ENCODE data around the gene EHD1. TPM values are rescaled to one million over a fixed set of nuclear protein-coding genes. Genes with fewer than 3 reads are reported as not detected.

The EHD1 gene
- total RNA-seq, 2 experiments from 2014 or later, result 101 to 153 TPM

GRCh38 chr11:64835616-64836447 lies 42.6 kb downstream of the EHD1 start:
- no peaks in the 10 kb centered on the region for H3K79me2 ChIP-seq (ENCODE audit: insufficient read depth, low read depth, low read length)
- H3K4me3 ChIP-seq (ENCODE audit: low read depth, low read length, poor library complexity, severe bottlenecking), result no peak overlapping the region
- no peaks in the 10 kb centered on the region for H4K20me1 ChIP-seq (ENCODE audit: insufficient read depth, low read length)
- H3K9me2 ChIP-seq (ENCODE audit: insufficient read depth, low read length), result no peaks in the 10 kb centered on the region
- H3K4me2 ChIP-seq (ENCODE audit: low read length), result no peak overlapping the region
- ChIA-PET POLR2A (interaction anchor here (0.6 kb wide), 1 partner anchor 1618 kb away, joined by 3 read pairs; no protein-coding TSS in a partner anchor), CTCF (ENCODE audit: unreplicated experiment) (interaction anchor here (0.5 kb wide), 1 partner anchor 33 kb away, joined by 3 read pairs; no protein-coding TSS in a partner anchor)
- no peak overlapping the region for H2AFZ ChIP-seq (ENCODE audit: low read length)
- H3K4me1 ChIP-seq (ENCODE audit: insufficient read depth, low read length, poor library complexity, severe bottlenecking), result no peaks in the 10 kb centered on the region
- no peaks in the 10 kb centered on the region for H3K9me3 ChIP-seq (ENCODE audit: low read length)
- TF ChIP-seq EZH2phosphoT487 (IDR thresholded peaks at IDR 0.05; ENCODE audit: borderline replicate concordance, low read depth, low read length), result no peak
- no peak for TF ChIP-seq CTCF (conservative IDR thresholded peaks at IDR 0.05; ENCODE audit: low read length)
- no peak for DNase-seq (ENCODE audit: low spot score)
- intact Hi-C loops (cut with micrococcal nuclease; ENCODE audit: unreplicated experiment), result no loop called here
- no TSS peak for BruUV-seq (replicated peaks)
- no peak overlapping the region for H3K27ac ChIP-seq (ENCODE audit: low read depth, low read length, poor library complexity, severe bottlenecking)
- H3K36me3 ChIP-seq (ENCODE audit: insufficient read depth, low read length), result no peaks in the 10 kb centered on the region

- no peaks in the 10 kb centered on the region for H3K4me1 ChIP-seq (ENCODE audit: insufficient read depth, low read length, poor library complexity, severe bottlenecking)
- TF ChIP-seq EZH2phosphoT487 (IDR thresholded peaks at IDR 0.05; ENCODE audit: borderline replicate concordance, low read depth, low read length), result no peak
- no peak for TF ChIP-seq CTCF (conservative IDR thresholded peaks at IDR 0.05; ENCODE audit: low read length)
- intact Hi-C loops (cut with micrococcal nuclease; ENCODE audit: unreplicated experiment), result no loop called here
- POLR2A ChIA-PET, result no interaction called here
- no peak overlapping the region for H2AFZ ChIP-seq (ENCODE audit: low read length)
- H3K36me3 ChIP-seq (ENCODE audit: insufficient read depth, low read length), result no peaks in the 10 kb centered on the region
- BruUV-seq (replicated peaks), result no TSS peak
- no peaks in the 10 kb centered on the region for H3K9me2 ChIP-seq (ENCODE audit: insufficient read depth, low read length)
- H3K9me3 ChIP-seq (ENCODE audit: low read length), result no peaks in the 10 kb centered on the region
- H3K79me2 ChIP-seq (ENCODE audit: insufficient read depth, low read depth, low read length), result no peaks in the 10 kb centered on the region
- H3K27ac ChIP-seq (ENCODE audit: low read depth, low read length, poor library complexity, severe bottlenecking), result no peak overlapping the region
- DNase-seq (ENCODE audit: low spot score), result no peak
- no peaks in the 10 kb centered on the region for H4K20me1 ChIP-seq (ENCODE audit: insufficient read depth, low read length)
- H3K4me3 ChIP-seq (ENCODE audit: low read depth, low read length, poor library complexity, severe bottlenecking), result no peak overlapping the region
- no peak overlapping the region for H3K4me2 ChIP-seq (ENCODE audit: low read length)
- CTCF ChIA-PET (ENCODE audit: unreplicated experiment), result no interaction called here
Measured at GRCh38 chr11:64834723-64835615, 43.5 kb downstream of the EHD1 start.

All from OCI-LY7 (cell line).